ENCODE data around the gene NFIC. TPM values are rescaled to one million over a fixed set of nuclear protein-coding genes. Genes with fewer than 3 reads are reported as not detected.
A peak's percentile ranks its signal among the peaks of the same experiment; 100 is the strongest.

Gene NFIC
- total RNA-seq, 6 experiments from 2014 or later = 186 to 219 (median 211) TPM

GRCh38 chr19:3367628-3368440, 1.5 kb downstream of the NFIC start:
- Mint-ChIP-seq H3K36me3 (ENCODE audit: low read depth) (no peaks in the 10 kb centered on the region; the same call in 1 of the 2 replicates), H3K27ac (peak overlapping the region; percentile 87), H3K4me1 (ENCODE audit: low read depth) (peaks cover 53% of the 10 kb centered on the region), H3K4me3 (peak overlapping the region; percentile 88), H3K9me3 (no peaks in the 10 kb centered on the region), H3K27me3 (ENCODE audit: insufficient read depth) (peaks cover 4% of the 10 kb centered on the region; the same call in 1 of the 2 replicates)
- TF ChIP-seq, protein P1, sequence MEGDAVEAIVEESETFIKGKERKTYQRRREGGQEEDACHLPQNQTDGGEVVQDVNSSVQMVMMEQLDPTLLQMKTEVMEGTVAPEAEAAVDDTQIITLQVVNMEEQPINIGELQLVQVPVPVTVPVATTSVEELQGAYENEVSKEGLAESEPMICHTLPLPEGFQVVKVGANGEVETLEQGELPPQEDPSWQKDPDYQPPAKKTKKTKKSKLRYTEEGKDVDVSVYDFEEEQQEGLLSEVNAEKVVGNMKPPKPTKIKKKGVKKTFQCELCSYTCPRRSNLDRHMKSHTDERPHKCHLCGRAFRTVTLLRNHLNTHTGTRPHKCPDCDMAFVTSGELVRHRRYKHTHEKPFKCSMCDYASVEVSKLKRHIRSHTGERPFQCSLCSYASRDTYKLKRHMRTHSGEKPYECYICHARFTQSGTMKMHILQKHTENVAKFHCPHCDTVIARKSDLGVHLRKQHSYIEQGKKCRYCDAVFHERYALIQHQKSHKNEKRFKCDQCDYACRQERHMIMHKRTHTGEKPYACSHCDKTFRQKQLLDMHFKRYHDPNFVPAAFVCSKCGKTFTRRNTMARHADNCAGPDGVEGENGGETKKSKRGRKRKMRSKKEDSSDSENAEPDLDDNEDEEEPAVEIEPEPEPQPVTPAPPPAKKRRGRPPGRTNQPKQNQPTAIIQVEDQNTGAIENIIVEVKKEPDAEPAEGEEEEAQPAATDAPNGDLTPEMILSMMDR (IDR thresholded peaks at IDR 0.05) = no peak
- no peak for DNase-seq

DNA sequence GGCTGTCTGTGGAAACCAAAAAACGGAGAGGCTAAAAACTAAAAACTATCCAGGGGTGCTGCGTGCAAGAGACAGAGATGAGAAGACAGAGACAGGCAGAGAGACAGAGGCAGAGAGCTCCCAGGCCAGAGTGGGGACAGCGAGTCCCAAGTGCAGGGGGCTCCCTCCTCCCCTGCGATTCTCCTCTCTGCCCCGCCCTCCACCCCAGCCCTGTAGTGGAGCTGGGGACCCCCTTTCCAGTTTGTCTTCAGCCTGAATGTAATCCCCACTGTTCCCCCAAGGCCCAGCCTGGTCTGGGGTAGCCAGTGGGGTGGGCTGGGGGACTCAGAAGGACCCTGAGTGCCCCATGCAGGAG, 2.0 kb downstream of the NFIC start:
- Mint-ChIP-seq H3K27ac (peak overlapping the region; percentile 87), H3K27me3 (ENCODE audit: insufficient read depth) (peaks cover 4% of the 10 kb centered on the region; the same call in 1 of the 2 replicates), H3K9me3 (no peaks in the 10 kb centered on the region), H3K36me3 (ENCODE audit: low read depth) (no peaks in the 10 kb centered on the region; the same call in 1 of the 2 replicates), H3K4me3 (peak overlapping the region; percentile 88), H3K4me1 (ENCODE audit: low read depth) (peaks cover 54% of the 10 kb centered on the region)
- DNase-seq = no peak
- TF ChIP-seq, protein P1 (IDR thresholded peaks at IDR 0.05) = no peak

- Mint-ChIP-seq H3K9me3 (no peaks in the 10 kb centered on the region), H3K27ac (peak overlapping the region; percentile 87), H3K27me3 (ENCODE audit: insufficient read depth) (peaks cover 4% of the 10 kb centered on the region; the same call in 1 of the 2 replicates), H3K36me3 (ENCODE audit: low read depth) (no peaks in the 10 kb centered on the region; the same call in 1 of the 2 replicates), H3K4me1 (ENCODE audit: low read depth) (peaks cover 58% of the 10 kb centered on the region), H3K4me3 (peak overlapping the region; percentile 88)
- TF ChIP-seq, protein P1 (IDR thresholded peaks at IDR 0.05) = no peak
- peak; percentile 67 for DNase-seq
Measured at GRCh38 chr19:3368848-3369336, 2.5 kb downstream of the NFIC start.

DNA sequence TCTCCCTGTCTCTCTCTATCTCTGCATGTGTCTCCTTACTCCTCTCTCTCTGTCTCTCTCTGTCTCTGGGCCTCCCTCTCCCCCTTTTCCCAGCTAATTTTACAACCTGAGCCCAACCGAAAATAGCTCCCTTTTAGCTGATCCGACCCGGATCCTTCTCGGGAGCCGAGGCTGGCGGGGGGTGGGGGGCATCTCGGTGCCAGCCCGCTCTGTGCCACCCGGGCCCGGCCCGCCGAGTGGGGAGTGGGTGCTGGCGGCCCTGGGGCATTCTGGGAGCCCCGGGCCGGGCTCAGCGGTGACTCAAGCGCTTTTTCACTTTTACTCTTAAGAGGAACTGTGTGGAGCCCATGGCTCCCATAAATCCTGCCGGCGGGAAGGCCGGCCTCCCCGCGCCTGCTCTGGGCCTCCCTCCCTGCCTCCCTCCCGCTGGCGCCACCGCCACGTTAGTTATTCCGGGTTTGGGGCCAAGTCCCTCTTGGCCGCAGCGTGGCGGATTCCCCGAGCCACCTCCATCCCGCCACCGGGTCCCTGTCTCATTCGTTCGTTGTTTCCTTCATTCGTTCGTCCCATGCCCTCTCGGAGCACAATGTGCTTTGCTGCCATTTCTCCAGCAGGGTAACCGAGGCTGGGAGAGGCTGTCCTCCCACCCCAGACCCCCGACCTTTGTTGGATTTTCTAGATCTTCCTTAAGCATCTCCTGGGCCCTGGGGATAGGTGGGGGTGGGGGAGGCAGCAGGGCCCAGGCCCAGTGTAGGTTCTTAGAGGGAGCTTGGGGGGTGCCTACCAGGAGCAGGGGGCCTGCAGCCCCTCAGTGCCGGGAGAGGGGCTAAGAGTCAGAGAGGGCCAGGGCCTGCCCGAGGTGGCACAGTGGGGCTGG, 3.2 kb downstream of the NFIC start:
- Mint-ChIP-seq H3K4me3 (peak overlapping the region; percentile 89), H3K4me1 (ENCODE audit: low read depth) (peaks cover 60% of the 10 kb centered on the region), H3K27ac (peak overlapping the region; percentile 89), H3K9me3 (no peaks in the 10 kb centered on the region), H3K36me3 (ENCODE audit: low read depth) (no peaks in the 10 kb centered on the region; the same call in 1 of the 2 replicates), H3K27me3 (ENCODE audit: insufficient read depth) (peaks cover 7% of the 10 kb centered on the region)
- TF ChIP-seq, protein P1 (IDR thresholded peaks at IDR 0.05) = peak; percentile 52
- DNase-seq = peak; percentile 65

GRCh38 chr19:3370214-3370720, 3.9 kb downstream of the NFIC start:
- TF ChIP-seq, protein P1 (IDR thresholded peaks at IDR 0.05) = no peak
- peak overlapping the region; percentile 89 for H3K4me3 Mint-ChIP-seq
- no peaks in the 10 kb centered on the region; the same call in 1 of the 2 replicates for H3K36me3 Mint-ChIP-seq (ENCODE audit: low read depth)
- peak overlapping the region; percentile 89 for H3K27ac Mint-ChIP-seq
- H3K4me1 Mint-ChIP-seq (ENCODE audit: low read depth) = peaks cover 62% of the 10 kb centered on the region
- peaks cover 8% of the 10 kb centered on the region for H3K27me3 Mint-ChIP-seq (ENCODE audit: insufficient read depth)
- no peak for DNase-seq
- no peaks in the 10 kb centered on the region for H3K9me3 Mint-ChIP-seq
